SU-DHL-6 (cell line): ENCODE results near the gene ATXN2.

Experiments
- EZH2phosphoT487 ChIP-seq: fragments of 200-600 bp; sonication (generic), shearing (Covaris generic); conservative IDR thresholded peaks from 2 replicates; pipeline ENCODE4 v1.6.1; 2018; ENCODE audit warnings: mild to moderate bottlenecking, antibody characterized with exemption, low read length, moderate library complexity, mixed read lengths
- TF ChIP-seq, protein P1 (sequence below): fragments of 200-600 bp; sonication (generic); IDR thresholded peaks from one replicate; pipeline ENCODE4 v1.5.1; 2017; ENCODE audit warnings: antibody characterized with exemption, mild to moderate bottlenecking, low read length, moderate library complexity; ENCODE audit not compliant: insufficient read depth, poor library complexity, severe bottlenecking

DNA sequence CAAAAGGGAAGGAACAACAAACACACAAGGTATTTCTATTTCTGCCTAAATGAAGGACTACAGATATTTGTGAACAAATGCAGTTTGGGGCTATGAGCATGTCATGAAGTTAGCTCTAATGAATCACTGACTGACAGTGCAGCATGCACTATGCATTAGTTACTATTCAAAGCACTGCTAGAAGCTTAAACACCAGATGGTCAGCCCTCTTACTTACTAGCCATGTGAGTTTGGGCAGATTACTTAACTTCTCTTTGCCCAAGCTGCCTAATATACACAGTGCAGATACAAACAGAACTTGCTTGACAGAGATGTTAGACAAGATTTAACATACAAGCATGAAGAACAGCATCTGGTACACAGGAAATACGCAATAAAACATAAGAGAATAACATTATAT, 96.0 kb downstream of the ATXN2 start:
- TF ChIP-seq, protein P1, sequence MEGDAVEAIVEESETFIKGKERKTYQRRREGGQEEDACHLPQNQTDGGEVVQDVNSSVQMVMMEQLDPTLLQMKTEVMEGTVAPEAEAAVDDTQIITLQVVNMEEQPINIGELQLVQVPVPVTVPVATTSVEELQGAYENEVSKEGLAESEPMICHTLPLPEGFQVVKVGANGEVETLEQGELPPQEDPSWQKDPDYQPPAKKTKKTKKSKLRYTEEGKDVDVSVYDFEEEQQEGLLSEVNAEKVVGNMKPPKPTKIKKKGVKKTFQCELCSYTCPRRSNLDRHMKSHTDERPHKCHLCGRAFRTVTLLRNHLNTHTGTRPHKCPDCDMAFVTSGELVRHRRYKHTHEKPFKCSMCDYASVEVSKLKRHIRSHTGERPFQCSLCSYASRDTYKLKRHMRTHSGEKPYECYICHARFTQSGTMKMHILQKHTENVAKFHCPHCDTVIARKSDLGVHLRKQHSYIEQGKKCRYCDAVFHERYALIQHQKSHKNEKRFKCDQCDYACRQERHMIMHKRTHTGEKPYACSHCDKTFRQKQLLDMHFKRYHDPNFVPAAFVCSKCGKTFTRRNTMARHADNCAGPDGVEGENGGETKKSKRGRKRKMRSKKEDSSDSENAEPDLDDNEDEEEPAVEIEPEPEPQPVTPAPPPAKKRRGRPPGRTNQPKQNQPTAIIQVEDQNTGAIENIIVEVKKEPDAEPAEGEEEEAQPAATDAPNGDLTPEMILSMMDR = no peak
- no peak for TF ChIP-seq EZH2phosphoT487
